Activated T-helper 1 cell treated with Interleukin-2 at 50 U/mL for 16 hours (primary cell): ENCODE measurements around the gene LY6G5C.
"Not testable (repeated sequence)": the region's sequence is repeated elsewhere in the genome, so short reads cannot be mapped to it uniquely, and the experiment has no call there.

Experiments used
- DNase-seq: peaks from one replicate; pipeline ENCODE4 v3.0.0-alpha.2; 2020; ENCODE audit warnings: low read depth

LY6G5C gene

DNA sequence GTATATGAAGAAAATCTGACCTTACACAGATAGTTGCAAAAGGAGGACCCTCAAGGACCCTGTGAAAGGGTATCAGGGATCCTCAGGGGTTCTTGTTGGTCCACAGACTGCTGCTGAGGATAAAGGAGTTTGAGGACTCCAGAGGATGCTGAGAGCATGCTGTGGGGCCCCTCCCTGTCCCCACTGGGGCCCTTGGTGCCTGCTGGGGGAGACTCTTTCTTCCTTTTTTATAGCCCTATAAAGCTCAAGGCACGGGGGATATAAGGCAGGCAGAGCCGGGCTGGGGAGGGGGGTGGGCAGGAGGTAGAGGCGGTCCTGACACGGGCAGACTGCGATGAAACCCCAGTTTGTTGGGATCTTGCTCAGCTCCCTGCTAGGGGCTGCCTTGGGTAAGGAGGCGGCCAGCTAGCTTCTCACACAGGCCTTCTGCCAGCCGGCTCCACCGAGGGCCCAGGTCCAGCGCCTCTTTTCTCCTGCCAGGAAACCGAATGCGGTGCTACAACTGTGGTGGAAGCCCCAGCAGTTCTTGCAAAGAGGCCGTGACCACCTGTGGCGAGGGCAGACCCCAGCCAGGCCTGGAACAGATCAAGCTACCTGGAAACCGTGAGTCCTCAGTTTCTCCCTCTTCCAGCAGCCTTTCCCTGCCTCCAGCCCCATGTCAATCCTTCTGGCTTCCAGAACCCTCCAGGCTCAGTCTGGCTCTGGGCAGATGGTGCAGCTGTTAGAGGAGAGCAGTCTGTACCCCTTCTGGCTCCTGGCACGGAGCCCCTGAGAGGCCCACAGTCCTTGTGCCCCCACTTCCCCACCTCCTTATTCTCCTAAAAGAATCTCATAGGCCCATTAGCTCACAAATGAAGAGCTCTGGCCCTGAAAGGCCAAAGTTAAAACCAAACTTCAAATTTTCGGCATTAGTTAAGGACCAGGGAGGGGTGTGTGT, 34.4 kb upstream of the LY6G5C start, which contains the start of gene LY6G6D:
Gene LY6G6D, plus strand, starts transcription at position 327 of the 937 bp plus-strand sequence. Its CDS starts 8 bp downstream, at position 335.
- no peak for DNase-seq

DNA sequence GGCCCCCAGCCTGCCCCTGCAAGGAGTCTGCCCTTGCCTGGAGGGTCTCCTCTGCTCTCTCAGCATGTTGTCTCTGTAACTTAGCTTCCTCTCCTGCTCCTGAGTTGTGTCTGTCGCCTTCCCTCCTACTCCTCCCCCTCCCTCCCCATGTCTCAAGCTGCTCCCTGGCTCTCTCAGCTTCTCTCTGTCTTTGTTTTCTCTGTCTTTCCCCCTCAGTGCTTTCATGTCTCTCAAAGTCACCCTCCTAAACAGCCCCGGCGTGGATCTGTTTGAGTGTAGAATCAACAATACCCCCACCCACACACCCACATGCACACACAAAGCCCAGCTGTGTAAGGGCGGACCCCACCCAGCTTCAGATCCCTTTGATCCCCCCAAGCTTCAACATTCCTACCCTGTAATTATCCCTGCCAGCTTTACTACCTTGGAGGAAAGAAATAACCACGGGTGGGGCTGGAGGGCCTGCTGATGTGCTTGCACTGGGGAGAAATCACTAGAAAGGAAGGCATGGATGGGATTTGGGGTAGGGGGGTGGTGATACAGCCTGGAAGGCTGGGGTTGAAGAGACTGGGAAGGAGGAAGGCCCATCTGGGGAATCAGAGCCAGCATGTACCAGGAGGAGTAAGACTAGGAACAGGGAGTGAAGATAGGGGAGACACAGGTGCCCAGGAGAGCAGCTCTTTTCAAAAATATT, 33.3 kb upstream of the LY6G5C start:
- no peak for DNase-seq

DNA sequence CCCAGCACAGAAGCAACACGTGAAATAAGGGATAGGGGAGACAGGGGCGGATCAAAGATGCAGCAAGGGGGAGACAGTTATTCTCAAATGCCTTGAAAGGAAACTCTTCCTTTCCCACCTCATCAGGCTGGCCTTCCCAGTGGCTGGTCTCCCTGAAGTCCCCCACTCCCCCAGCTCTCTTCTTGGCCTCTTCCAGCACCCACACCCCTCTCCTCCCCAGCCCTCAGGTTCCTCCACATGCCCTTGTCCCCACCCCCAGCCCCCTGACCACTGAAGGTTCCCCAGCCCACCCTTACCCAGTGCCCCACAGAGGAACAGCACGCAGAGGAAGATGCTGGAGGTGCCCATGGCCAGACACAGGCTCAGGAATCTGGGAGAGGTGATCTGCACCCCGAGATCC, 32.6 kb upstream of the LY6G5C start:
- DNase-seq: no peak

DNA sequence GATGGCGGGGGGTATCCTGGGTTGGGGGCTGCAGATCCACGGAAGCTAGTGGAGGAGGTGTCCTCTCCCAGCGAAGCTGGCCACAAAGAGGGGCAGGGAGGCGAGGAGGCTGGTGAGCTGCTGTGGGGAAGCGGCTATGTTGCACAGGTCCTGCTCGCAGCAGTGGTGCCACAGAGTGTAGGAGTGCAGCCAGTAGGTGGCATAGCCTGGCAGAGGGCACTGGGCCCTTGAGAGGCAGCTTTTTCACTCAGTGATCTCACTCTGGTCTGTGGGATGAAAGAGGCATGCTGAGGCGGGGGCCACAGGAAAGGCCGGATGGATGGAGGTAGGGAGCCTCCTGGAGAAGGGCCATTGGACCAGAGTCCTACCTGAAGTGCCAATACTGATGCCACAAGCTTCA, 31.4 kb upstream of the LY6G5C start:
- no peak for DNase-seq

DNA sequence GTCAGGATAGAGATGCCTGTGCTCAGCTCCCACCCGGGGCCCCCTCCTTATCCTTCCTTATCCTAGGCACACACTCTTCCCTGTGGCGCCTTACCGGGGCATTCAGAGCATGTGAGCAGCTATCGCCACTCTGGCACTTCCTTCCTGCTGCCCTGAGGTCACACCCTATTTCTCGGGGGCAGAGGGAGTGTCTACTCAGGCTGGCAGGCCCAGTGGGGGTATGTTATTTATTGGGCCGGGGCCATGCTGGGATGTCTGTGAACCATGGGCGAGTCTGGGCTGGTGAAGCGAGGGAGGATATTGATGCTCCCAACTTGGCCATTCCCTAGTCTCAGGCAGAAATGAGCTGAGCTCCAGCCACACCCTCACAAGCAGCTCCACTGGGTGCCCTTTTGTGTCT, 30.4 kb upstream of the LY6G5C start:
- DNase-seq: no peak

DNA sequence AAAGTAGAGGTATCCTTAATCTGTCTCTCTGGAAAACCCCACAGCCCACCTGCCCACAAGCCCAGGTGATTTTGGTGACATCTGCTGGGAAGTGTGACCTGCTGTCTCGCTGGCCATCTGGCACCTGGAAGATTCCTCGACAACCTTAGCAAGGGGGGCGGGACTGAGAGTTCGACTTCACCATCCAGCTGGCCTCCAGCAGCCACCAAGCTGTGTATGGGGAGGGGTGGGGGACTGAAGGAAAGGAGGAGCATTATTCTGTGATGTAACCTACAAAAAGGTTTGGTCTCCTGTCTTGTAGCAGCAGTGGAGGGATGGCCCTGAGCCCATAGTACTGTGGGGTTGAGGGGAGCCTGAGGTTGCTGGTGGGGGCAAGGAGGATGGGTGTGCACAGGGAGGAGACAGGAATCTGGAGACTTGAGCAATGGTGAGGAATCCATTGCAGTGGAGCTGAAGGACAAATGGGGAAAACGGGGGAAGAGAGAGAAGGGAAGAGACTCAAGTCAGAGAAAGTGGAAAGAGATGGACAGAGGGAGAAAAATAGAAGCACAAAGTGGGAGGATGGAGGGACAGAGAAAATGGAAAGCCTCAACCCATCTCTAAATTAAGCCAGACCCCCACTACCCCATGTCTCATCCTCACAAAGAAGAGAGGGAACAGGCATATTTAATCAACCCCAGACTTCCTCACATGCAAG, 29.8 kb upstream of the LY6G5C start:
- DNase-seq: no peak

DNA sequence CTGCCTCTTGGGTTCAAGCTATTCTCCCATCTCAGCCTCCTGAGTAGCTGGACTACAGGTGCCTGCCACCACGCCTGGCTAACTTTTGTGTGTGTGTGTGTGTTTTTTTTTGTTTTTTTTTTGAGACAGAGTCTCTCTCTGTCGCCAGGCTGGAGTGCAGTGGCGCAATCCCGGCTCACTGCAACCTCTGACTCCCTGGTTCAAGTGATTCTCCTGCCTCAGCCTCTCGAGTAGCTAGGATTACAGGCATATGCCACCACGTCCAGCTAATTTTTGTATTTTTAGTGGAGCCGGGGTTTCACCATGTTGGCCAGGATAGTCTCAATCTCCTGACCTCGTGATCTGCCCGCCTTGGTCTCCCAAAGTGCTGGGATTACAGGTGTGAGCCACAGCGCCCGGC, 28.3 kb upstream of the LY6G5C start:
- DNase-seq: not testable (repeated sequence)

DNA sequence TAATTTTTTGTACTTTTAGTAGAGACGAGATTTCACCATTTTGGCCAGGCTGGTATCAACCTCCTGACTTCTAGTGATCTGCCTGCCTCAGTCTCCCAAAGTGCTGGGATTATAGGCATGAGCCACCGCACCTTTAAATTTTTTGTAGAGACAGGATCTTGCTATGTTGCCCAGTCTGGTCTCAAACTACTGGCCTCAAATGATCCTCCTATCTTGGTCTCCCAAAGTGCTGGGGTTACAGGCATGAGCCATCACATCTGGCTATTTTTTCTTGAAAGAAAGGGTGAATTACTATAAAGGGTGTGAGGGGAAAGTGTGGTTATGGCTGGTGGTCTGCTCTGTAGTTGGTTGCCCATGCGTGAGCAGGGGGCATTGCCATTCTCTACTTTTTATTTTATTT, 27.4 kb upstream of the LY6G5C start:
- no peak for DNase-seq

DNA sequence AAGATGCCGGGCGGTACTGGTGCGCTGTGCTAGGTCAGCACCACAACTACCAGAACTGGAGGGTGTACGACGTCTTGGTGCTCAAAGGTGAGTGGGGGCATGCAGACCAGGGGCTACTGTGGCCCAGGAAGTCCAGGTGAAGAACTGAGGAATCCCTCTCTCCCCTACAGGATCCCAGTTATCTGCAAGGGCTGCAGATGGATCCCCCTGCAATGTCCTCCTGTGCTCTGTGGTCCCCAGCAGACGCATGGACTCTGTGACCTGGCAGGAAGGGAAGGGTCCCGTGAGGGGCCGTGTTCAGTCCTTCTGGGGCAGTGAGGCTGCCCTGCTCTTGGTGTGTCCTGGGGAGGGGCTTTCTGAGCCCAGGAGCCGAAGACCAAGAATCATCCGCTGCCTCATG, 26.8 kb upstream of the LY6G5C start:
- DNase-seq: no peak

DNA sequence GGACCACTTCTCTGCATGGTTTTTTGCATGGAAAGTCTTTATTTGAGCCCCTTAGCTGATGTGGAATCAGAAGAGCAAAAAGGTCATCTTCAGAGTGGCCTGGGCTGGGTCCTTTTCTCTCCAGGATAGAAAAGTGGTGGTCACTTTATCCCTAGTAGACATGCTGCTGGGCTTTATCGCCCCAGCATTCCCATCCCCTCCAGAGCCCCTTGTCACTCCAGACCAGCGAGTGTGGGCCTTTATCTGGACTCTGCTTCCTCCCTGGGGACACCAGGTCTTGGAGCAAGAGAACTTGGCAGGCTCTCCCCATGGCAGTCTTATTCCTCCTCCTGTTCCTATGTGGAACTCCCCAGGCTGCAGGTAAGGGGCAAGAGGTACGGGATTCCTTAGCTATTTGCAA, 25.7 kb upstream of the LY6G5C start, which contains the start of gene LY6G6F:
Gene LY6G6F, plus strand, starts transcription at position 268 of the 400 bp plus-strand sequence. Its CDS starts 41 bp downstream, at position 309.
- no peak for DNase-seq

DNA sequence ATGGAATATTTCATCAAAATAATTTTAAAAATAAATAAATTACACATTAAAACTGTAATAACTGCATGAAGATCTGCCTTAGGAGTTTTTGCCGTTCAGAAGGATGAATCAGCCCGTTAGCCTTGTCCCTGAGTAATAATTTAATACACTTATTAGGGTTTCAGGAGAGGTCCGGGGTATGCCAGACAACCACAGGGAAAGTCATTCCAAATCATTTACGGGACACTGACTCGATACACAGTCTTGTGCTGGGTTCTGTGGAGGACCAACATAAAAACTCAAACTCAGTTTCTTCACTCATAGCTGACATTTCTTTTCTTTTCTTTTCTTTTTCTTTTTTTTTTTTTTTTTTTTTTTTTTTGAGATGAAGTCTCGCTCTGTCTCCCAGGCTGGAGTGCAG, 25.1 kb upstream of the LY6G5C start:
- no peak for DNase-seq

DNA sequence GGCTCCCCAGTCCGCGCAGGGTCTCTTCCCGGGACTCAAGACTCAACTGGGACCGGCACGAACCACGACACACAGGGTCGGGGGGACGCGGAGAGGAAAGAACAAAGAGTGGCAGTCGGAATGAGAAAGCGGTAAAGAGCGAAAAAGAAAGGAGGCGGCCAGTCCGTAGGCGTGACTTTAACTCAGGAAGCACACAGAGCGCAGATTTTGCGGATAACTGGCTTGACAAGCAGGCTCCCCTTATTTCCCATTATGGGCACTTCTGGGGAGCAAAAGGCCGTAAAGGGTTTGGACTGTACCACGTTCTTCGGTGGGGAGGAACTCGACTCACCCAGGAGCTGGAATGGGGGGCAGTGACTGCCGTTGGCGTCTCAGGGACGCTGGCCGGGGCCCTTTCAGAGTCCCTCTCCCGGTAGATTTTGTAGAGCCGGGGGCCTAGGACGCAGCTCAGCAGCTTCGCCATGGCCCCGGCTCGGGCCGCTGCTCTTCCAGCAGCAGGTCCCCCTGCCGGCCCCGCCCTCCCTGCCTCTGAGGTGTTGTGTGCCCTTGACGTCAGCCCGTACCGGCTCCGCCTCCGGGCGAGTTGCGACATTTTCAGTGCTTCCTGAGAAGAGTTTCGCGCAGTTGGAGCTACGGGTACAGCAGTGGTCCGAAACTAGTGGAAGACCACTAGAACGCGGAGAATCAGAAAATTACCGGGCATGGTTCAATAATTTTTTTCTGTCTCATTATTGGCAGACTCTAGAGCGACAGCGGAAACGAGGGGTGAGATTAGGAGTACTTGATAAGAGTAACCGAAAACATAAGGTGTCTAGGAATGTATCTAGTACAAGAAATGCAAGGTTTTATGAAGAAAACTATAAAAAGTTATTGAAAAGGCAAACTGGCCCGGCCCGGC, 22.2 kb upstream of the LY6G5C start, which contains the start of gene ABHD16A:
Gene ABHD16A, minus strand, starts transcription at position 506 of the 898 bp plus-strand sequence. Its CDS starts 43 bp downstream, at position 463.
- peak; percentile 93 for DNase-seq

DNA sequence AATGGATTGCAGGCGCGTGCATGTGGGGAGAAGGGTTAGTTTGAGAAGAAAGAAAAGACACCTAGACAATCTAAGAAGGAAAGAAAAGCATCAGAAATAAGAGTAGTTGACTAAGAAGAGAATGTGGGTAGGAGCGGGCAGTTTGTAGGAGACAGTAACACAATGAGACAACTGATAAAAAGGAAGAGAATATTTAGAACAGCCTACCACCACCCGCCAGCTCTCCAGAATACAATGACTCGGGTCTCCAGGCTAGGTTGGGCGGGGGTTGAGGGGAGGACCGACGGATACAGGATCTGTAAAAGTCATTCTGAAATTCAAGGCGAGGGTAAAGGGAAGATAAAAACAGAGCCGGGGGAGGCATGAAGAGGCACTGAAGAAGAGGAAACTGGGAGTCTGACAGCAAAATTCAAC, 21.5 kb upstream of the LY6G5C start:
- no peak for DNase-seq

DNA sequence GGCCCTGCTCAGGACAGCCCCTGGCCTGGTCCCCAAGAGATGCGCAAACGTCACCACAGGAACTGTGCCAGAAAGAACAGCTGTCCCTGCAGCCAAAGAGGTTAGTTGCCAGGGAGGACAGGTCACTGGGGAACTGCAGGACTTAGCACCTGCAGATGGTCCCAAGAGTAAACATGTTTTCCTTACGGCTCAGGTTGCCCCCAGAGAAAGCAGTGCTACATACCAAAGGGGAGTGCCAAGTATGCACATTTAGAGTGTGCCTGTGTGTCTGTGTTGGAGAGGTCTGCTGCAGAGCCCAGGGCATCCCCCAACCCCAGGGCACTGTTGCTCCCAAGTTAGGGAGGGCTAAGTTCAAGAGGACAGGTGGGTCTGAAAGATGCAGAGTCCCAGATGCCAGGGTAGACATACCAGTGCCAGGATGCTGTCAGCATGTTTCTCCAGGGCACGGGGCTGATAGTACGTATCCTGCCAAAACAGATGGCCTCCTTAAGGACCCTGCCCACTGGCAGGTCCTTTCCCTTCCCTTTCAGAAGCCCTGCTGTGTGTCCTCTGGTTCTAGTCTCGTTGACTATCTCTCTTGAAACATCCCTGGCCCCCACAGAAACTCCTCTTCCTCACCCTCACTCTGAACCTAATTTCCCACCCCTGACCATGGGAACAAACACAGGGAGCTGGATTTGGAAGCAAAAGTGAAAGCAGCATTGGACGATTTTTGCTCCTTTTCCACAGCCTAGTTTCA, 21.0 kb upstream of the LY6G5C start:
- no peak for DNase-seq

DNA sequence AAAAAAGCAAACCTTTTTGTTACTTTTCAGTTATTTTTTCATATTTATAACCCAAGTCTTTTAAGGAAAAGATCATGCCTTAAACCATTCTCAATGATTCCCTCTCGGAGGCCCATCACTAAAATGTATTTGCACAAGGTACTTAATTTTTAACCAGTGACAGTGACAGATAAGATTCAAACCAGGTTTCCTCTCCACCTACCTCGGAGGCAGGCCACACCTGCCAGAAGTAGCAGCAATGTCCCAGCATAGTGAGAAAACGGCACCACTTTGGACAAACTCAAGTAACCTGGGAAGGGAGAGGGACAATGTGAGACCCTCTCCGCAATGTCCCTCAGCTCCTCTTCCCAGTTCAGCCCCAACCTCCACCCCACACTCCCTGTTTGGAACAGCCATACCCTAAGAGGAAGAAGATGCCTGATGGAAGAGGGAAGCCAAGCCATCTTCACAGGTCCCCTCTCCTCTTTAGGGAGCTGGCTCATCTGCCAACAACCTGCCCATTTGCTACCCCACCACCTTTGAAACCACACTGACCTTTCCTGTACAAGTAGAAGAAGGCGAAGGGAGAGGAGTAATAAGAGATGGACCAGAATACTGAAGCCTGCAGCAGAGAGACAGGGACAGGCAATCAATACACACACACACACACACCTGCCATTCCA, 20.0 kb upstream of the LY6G5C start:
- no peak for DNase-seq

DNA sequence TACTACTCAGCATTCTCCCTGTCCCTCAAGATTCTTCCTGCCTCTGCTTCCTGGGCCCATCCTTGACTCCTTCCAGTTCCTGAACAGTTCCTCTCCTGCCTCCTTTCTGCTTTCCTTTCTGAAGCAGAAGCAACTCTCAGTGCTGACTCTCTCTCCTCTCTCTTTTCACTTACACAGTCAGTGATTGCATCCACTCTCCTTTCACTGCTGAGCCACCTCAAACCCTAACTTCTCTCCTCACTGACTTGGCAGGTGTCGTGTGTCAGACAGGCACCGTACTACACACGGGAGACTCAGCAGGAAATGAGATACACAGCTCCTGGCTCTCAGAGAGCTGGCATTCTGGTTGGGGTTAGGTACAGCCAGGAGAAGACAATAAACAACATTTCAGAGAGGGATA, 16.7 kb upstream of the LY6G5C start:
- no peak for DNase-seq

DNA sequence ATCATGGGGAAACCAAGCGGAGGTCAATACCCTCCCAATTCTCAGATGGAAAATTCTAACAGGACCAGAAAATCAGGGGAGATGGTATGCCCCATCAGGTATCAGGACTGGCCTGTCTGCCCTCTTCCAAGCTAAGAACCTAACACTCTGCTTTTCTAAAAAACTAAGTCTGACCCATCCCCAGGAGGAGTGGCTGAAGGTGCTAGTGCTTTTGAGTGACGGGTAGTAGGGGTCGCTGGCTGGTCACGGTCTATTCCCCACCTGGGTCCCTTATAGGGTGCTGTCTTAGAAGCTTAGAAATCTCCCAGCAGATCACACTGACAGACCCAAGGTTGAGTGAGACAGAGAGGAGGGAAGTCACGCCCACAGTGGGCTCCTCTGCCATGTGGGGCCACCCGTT, 12.7 kb upstream of the LY6G5C start:
- DNase-seq: no peak

DNA sequence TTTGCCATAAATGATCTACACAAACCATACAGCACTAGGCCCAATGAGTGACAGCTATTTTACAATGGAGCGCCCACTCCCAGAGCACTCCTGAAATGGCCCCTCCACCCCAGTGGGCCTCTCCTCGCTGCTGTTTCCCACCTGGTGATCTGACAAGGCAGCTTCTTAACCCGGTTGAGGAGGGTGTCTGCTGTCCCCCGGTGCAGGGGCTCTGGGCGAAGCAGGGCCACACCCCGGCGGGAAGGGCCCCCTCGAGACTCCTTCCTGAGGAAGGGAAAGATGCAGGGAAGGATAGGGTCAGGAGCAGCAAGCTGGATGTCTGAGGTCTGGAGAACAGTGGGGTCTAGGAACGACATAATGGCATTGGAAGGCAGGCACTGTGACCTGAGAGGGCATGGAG, 12.0 kb upstream of the LY6G5C start:
- no peak for DNase-seq

DNA sequence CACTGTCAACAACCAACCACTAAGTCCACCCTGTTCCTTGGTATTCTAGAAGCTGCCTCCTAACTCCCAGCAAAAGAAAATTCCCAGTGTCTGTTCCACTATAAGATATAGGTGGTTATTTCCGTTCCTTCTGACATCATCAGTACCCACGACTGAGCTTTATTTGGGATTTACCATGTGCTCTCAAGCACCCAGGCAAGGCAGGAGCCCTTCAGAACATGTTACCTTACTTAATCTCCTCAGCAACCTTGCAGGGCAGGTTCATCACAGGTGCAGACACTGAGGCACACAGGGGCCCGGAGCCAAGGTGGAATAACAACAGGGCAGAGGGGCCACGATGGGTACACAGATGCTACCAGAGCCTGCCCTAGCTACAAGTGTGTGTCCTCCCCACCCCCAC, 11.5 kb upstream of the LY6G5C start:
- DNase-seq: no peak

DNA sequence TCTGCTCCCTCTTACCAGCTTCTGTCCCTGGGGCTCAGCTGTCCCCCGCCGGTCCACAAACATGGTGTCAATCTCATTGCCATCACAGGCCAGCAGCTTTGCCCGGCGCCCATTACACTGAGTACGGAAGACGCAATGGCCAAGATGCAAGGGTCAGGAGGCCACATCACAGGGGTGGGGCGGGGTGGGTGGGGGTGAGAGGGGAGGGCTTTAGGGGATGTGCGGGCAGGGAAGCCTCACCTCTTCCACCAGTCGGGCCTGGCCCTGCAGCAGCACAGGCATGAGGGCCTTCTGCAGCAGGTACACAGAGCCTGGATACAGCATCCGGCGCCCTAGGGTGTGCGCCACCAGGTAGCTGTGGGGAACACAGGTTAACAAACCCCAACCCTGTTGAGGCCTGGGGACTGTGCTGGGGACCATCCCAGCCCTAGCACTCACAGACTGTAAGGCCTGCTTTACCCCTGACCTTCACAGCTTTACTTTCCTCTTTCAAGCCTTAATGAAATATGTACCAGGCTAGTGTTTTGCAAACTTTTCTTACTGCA, 10.8 kb upstream of the LY6G5C start:
- no peak for DNase-seq
